Measurements from ENCODE around the gene FGF23.
"Not testable (repeated sequence)": the region's sequence is repeated elsewhere in the genome, so short reads cannot be mapped to it uniquely, and the experiment has no call there.

The FGF23 gene

GRCh38 chr12:4379405-4379804 lies at the start of gene FGF23:
TSS of gene FGF23 (minus strand) at chr12:4379712. CDS start at chr12:4379582, 130 bp downstream.
- no peak for DNase-seq (ENCODE audit: low read depth)

GRCh38 chr12:4424422-4424821 lies 44.9 kb upstream of the FGF23 start:
- no peak for DNase-seq (ENCODE audit: low read depth)

GRCh38 chr12:4423528-4424195 lies 44.1 kb upstream of the FGF23 start:
- DNase-seq (ENCODE audit: low read depth) = no peak

- DNase-seq (ENCODE audit: low read depth) = no peak
These were observed 43.5 kb upstream of the FGF23 start for GRCh38 chr12:4422985-4423384.

- peak; percentile 3 for DNase-seq (ENCODE audit: low read depth)
These were observed 42.1 kb upstream of the FGF23 start for GRCh38 chr12:4421590-4422031.

- DNase-seq (ENCODE audit: low read depth) = no peak
These were observed 40.7 kb upstream of the FGF23 start for GRCh38 chr12:4420138-4420670.

GRCh38 chr12:4418913-4419312 lies 39.4 kb upstream of the FGF23 start:
- DNase-seq (ENCODE audit: low read depth) = no peak

- no peak for DNase-seq (ENCODE audit: low read depth)
These were observed 38.4 kb upstream of the FGF23 start for GRCh38 chr12:4417936-4418335.

GRCh38 chr12:4417455-4417854 lies 37.9 kb upstream of the FGF23 start:
- DNase-seq (ENCODE audit: low read depth) = no peak

- DNase-seq (ENCODE audit: low read depth) = no peak
These were observed 36.8 kb upstream of the FGF23 start for GRCh38 chr12:4416276-4416675.

- no peak for DNase-seq (ENCODE audit: low read depth)
These were observed 33.0 kb upstream of the FGF23 start for GRCh38 chr12:4412465-4412864.

- DNase-seq (ENCODE audit: low read depth) = no peak
These were observed 32.5 kb upstream of the FGF23 start for GRCh38 chr12:4412056-4412455.

GRCh38 chr12:4407136-4407535 lies 27.6 kb upstream of the FGF23 start:
- DNase-seq (ENCODE audit: low read depth) = no peak

- DNase-seq (ENCODE audit: low read depth) = not testable (repeated sequence)
These were observed 25.5 kb upstream of the FGF23 start for GRCh38 chr12:4404877-4405637.

GRCh38 chr12:4402996-4403395 lies 23.5 kb upstream of the FGF23 start:
- no peak for DNase-seq (ENCODE audit: low read depth)

- DNase-seq (ENCODE audit: low read depth) = no peak
These were observed 21.6 kb upstream of the FGF23 start for GRCh38 chr12:4401117-4401516.

- DNase-seq (ENCODE audit: low read depth) = no peak
These were observed 16.3 kb upstream of the FGF23 start for GRCh38 chr12:4395818-4396217.

- no peak for DNase-seq (ENCODE audit: low read depth)
These were observed 13.7 kb upstream of the FGF23 start for GRCh38 chr12:4393211-4393610.

- DNase-seq (ENCODE audit: low read depth) = no peak
These were observed 12.8 kb upstream of the FGF23 start for GRCh38 chr12:4392223-4392742.

- DNase-seq (ENCODE audit: low read depth) = no peak
These were observed 9.2 kb upstream of the FGF23 start for GRCh38 chr12:4388662-4389061.

- DNase-seq (ENCODE audit: low read depth) = no peak
These were observed 8.5 kb upstream of the FGF23 start for GRCh38 chr12:4388032-4388431.

GRCh38 chr12:4387607-4388006 lies 8.1 kb upstream of the FGF23 start:
- DNase-seq (ENCODE audit: low read depth) = no peak

- no peak for DNase-seq (ENCODE audit: low read depth)
These were observed 7.3 kb upstream of the FGF23 start for GRCh38 chr12:4386801-4387200.

All from stimulated activated CD8-positive, alpha-beta memory T cell treated with anti-CD3 and anti-CD28 coated beads, Interleukin-12 subunit alpha, Interleukin-12 subunit beta, amount 100 ng/mL, for 1 hour (primary cell).